HG03571 (cell line): Measurements from ENCODE around the gene PRKCG.
"Not testable (repeated sequence)": the region's sequence is repeated elsewhere in the genome, so short reads cannot be mapped to it uniquely, and the experiment has no call there.

ENCODE experiments used
- ATAC-seq: cut with Tn5 transposase; IDR thresholded peaks from one replicate; pipeline ENCODE4 v1.9.1; 2021; ENCODE audit not compliant: unreplicated experiment

The PRKCG gene

DNA sequence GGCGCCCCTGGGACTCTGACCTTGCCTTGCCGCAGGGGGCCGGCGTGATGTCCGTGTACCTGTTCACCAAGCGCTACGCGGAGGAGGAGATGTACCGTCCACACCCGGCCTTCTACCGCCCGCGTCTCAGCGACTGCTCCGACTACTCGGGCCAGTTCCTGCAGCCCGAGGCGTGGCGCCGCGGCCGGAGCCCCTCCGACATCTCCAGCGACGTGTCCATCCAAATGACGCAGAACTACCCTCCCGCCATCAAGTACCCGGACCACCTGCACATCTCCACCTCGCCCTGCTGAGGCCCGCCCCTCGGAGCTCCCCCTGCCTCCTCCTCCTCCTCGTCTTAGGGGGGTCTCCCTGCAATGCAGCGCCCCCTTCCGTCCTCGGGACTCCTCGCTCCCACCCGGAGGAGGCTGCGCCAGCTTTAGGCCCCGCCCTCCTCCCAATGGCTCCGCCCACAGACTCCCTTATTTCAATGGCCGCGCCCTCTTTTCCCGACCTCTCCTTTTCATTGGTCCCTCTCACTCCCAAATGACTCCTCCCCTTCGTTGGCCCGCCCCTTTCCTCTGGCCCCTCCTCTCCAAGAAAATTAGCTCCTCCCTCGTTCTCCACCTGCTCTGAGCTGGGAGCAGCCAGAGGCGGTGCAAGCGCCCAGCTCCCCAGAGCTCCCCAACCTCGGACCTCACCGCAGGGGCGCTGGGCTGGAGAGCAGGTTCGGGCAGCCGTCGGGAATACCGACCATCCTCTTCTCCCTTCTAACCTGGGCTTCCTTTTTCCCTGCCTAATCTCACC, 60.2 kb downstream of the PRKCG start:
- no peak for ATAC-seq

GRCh38 chr19:53944416-53944815, 62.4 kb downstream of the PRKCG start:
- no peak for ATAC-seq

GRCh38 chr19:53944933-53945332, 62.9 kb downstream of the PRKCG start:
- ATAC-seq, result no peak

GRCh38 chr19:53945441-53945840, 63.4 kb downstream of the PRKCG start:
- no peak for ATAC-seq

- no peak for ATAC-seq
Measured at GRCh38 chr19:53945998-53946397, 64.0 kb downstream of the PRKCG start.

DNA sequence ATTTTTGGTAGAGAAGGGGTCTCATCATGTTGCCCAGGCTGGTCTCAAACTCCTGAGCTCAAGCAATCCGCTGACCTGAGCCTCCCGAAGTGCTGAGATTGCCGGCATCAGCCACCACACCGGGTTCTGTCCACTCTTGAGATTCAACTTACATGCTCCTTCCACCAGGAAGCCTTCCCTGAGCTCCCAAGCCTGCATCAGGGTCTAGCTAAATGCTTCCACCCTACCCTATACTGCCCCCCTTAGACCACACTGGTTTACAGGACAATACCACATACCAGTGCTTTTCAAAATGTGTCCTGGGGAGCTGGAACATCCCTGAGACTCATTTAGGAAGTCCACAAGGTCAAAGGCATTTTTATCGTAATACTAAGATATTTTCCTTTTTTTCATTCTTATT, 65.6 kb downstream of the PRKCG start:
- no peak for ATAC-seq

GRCh38 chr19:53948611-53949010, 66.6 kb downstream of the PRKCG start:
- ATAC-seq, result not testable (repeated sequence)

- no peak for ATAC-seq
Measured at GRCh38 chr19:53951436-53951835, 69.4 kb downstream of the PRKCG start.

DNA sequence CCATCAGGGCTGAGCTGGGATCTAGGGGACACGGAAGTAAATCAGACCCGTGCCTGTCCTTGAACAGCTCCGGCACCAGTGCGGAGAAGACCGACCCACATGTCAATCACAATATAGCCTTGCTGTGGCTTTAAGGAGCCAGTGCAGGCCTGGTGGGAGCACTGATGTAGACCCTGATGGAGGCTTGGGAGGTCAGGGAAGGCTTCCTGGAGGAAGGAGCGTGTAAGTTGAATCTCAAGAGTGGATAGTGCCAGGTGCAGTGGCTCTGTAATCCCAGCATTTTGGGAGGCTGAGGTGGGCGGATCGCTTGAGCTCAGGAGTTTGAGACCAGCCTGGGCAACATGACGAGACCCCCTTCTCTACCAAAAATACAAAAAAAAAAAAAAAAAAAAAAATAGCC, 70.0 kb downstream of the PRKCG start:
- ATAC-seq, result no peak

- ATAC-seq, result no peak
Measured at GRCh38 chr19:53953383-53953782, 71.4 kb downstream of the PRKCG start.
